AG09319 (cell line): Measurements from ENCODE around the gene SIGLEC10.

Experiments used
- DNase-seq: peaks from one replicate; pipeline ENCODE4 v3.0.0-alpha.2; 2010; ENCODE audit warnings: low read depth; ENCODE audit errors: extremely low read depth
- CTCF ChIP-seq: IDR thresholded peaks from 2 replicates; pipeline ENCODE4 v1.5.1; 2011; ENCODE audit warnings: low read depth, mild to moderate bottlenecking, inconsistent platforms, low read length, moderate library complexity

The SIGLEC10 gene

GRCh38 chr19:51367255-51367564, 50.2 kb downstream of the SIGLEC10 start:
- no peak for DNase-seq
- TF ChIP-seq CTCF = no peak

GRCh38 chr19:51366389-51367254, 50.8 kb downstream of the SIGLEC10 start:
- no peak for TF ChIP-seq CTCF
- peak; percentile 96 for DNase-seq

- no peak for TF ChIP-seq CTCF
- no peak for DNase-seq
Observed at GRCh38 chr19:51365965-51366388, 51.5 kb downstream of the SIGLEC10 start, which contains the start of gene ETFB. ETFB (minus strand) TSS chr19:51366388; CDS start chr19:51366326, 62 bp downstream.

GRCh38 chr19:51365211-51365964, 52.1 kb downstream of the SIGLEC10 start:
- TF ChIP-seq CTCF = peak; percentile 7; the same call in 1 of the 2 replicates
- no peak for DNase-seq

- DNase-seq = no peak
- TF ChIP-seq CTCF = no peak
Observed at GRCh38 chr19:51364200-51365106, 53.0 kb downstream of the SIGLEC10 start.

GRCh38 chr19:51361239-51361638, 56.2 kb downstream of the SIGLEC10 start:
- no peak for DNase-seq
- TF ChIP-seq CTCF = no peak
